ENCODE results near the gene TUBGCP6. TPM values are rescaled to one million over a fixed set of nuclear protein-coding genes. Genes with fewer than 3 reads are reported as not detected.

Gene TUBGCP6
- total RNA-seq, 4 donors from 2014 or later: 19.1 to 52.2 (median 40.7) TPM

DNA sequence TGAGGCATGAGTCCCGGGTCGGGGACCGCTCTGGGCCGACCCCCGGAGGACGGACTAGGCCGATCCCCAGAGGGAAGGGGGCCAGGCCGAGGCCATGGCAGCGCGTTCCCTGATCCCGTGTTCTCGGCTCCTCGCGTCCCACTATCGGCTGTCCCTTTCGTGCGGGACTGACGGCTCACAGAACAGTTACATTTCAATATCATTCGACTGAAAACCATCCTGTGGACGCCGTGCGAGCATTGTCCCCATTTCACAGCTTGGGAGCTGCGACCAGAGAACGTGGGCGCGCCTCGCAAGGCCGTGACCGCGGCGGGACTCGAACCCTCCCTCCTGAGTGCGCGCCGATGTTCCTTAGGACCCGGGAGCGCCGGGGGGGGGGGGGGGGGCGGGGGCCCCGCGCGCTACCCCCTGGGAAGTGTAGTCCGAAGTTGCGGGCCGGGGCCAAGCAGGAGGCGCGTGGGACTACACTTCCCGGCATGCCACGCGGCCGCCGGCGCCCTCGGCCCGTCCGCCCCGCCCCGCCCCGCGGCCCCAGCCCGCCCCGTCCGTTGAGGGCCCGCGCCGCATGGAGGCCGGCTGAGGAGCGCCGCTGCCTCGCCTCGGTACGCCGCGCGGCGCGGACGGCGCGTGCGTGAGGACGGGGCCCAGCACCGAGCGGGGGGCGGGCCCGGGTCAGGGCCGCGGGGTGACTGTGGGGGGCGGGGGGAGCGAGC lies 59.3 kb downstream of the TUBGCP6 start, which contains the start of gene TRABD:
Gene TRABD (plus strand): TSS at position 539 of the 713 bp plus-strand sequence. CDS start 7,148 bp downstream, outside the sequence.
- Histone ChIP-seq H3K27me3 (no peaks in the 10 kb centered on the region), H3K4me1 (peaks cover 0 to 29% of the 10 kb centered on the region in 2 donors), H3K27ac (peak within 1 kb of the TSS; percentile 47 to 78), H3K4me3 (peak within 1 kb of the TSS; percentile 54 to 85), H3K9me3 (no peaks in the 10 kb centered on the region), H3K36me3 (no peaks in the 10 kb centered on the region)
- DNase-seq: peak; percentile 84 to 88
- intact Hi-C loops (cut with DNase I; ENCODE audit: low total_unique reads): no loop called here
- TF ChIP-seq, protein P1, sequence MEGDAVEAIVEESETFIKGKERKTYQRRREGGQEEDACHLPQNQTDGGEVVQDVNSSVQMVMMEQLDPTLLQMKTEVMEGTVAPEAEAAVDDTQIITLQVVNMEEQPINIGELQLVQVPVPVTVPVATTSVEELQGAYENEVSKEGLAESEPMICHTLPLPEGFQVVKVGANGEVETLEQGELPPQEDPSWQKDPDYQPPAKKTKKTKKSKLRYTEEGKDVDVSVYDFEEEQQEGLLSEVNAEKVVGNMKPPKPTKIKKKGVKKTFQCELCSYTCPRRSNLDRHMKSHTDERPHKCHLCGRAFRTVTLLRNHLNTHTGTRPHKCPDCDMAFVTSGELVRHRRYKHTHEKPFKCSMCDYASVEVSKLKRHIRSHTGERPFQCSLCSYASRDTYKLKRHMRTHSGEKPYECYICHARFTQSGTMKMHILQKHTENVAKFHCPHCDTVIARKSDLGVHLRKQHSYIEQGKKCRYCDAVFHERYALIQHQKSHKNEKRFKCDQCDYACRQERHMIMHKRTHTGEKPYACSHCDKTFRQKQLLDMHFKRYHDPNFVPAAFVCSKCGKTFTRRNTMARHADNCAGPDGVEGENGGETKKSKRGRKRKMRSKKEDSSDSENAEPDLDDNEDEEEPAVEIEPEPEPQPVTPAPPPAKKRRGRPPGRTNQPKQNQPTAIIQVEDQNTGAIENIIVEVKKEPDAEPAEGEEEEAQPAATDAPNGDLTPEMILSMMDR (IDR thresholded peaks at IDR 0.05): no peak
- TF ChIP-seq POLR2A (IDR thresholded peaks at IDR 0.05): no peak

DNA sequence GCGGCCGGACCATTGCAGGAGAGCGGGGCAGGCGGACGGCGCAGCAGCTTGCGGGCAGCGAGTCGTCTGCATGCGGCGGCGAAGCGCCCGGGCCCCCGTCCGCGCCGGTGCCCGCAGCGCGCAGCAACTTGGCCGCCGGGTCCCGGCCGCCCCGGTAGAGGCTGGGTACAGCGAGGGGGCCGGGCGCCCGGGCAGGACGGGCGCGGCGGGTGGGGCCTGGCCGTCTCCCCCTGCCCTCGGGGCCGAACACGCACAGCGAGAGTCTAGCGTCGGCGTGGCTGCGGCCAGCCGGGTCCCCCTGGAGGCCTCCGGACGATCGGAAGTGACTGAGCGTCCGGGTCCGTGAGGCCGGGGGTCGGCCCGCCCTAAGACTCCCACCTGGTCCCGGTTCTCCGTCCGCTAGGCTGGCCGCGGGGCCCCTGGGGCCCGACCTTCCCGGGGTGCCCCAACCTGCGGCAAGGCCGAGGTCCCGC lies 59.9 kb downstream of the TUBGCP6 start:
- Histone ChIP-seq H3K27ac (peak overlapping the region in 1 of 2 donors; percentile 41), H3K36me3 (no peaks in the 10 kb centered on the region), H3K4me3 (peak overlapping the region; percentile 44 to 54), H3K4me1 (peaks cover 0 to 25% of the 10 kb centered on the region in 2 donors), H3K9me3 (no peaks in the 10 kb centered on the region), H3K27me3 (no peaks in the 10 kb centered on the region)
- TF ChIP-seq POLR2A (IDR thresholded peaks at IDR 0.05): no peak
- TF ChIP-seq, protein P1 (IDR thresholded peaks at IDR 0.05): no peak
- intact Hi-C loops (cut with DNase I; ENCODE audit: low total_unique reads): no loop called here
- no peak for DNase-seq

DNA sequence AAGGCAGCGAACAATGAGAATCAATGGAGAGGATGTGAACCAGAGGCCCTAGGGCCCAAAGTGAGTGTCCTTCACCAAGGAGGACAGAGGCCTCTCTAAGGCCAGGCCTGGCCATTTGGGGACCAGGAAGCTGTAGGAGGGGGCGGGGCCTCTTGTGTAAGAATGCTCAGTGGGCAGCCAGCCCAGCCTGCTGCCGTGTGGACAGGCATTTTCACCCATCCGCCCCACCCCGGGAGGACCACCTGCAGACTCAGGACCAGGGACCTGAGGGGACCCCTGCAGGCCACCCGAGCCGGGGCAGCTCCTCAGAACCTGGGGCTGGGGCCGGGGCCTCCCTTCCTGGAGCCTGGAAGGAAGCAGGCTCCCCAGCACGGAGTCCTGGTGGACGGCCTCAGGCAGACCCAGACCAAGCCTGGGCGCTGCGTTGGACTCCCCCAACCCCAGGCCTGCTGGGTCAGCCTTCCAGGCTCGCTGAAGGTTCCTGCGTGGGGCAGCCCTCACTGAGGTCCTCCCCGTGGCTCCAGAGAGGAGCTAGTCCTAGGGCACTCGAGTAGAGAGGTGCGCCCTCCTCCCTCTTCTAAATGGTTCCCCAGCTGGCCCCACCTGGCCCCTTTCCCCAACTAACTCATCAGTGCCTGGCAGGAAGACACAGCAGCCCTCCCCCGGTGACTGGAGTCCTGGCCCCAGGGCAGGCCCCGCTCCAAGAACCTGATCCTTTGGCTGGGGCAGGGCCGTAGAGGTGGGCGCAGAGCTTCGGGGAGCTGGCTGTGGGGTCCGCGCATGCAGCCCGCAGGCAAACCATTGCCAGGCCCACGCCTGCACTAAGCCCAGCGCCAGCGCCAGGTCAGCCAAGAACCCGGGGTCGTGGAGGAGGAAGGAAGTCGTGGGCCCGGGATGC lies 60.6 kb downstream of the TUBGCP6 start:
- no peaks in the 10 kb centered on the region for H3K36me3 ChIP-seq
- peak overlapping the region; percentile 44 to 54 for H3K4me3 ChIP-seq
- H3K27ac ChIP-seq: peak overlapping the region; percentile 13 to 31
- TF ChIP-seq POLR2A (IDR thresholded peaks at IDR 0.05): no peak
- TF ChIP-seq, protein P1 (IDR thresholded peaks at IDR 0.05): no peak
- DNase-seq: peak; percentile 72 to 77
- H3K27me3 ChIP-seq: no peaks in the 10 kb centered on the region
- peaks cover 0 to 18% of the 10 kb centered on the region in 2 donors for H3K4me1 ChIP-seq
- no peaks in the 10 kb centered on the region for H3K9me3 ChIP-seq
- intact Hi-C loops (cut with DNase I; ENCODE audit: low total_unique reads): no loop called here

DNA sequence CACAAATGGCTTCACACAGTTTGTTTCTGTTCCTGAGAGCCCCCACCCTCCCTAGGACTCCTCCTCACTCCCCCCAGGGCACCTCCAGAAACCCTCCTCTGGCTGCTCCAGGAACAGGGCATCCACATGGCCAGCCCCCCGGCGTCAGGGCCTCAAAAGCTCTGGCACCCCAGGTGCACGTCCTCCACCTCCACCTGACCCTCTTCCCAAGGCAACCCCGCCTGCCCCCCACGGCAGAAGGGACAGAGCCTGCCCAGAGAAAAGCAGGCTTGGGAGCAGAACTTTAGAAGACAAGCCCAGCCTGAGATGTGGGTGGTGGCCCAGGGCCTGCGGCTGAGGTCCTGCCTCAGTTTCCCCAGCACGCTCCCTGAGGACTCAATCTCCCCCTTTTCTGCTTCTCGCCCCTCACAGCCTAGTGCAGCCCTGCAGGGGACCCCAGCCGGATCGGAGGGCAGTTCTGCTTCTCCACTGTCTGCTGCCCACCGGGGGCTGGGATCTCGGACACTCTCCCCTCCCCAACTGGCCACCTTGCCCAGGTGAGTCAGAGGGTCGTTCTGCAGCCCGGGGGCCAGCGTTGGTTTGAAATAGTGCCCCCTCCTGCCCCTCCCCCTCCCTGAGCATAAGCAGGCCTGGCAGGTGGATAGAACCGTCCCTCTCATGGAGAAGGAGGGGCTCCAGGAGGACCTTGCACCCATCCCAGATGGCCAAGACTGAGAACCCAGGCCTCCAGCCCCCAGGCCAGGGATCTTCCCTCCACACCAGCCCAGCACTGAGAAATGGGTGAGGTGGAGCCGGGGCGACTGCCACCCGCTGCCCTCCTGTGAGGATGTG lies 61.5 kb downstream of the TUBGCP6 start:
- no peak overlapping the region for H3K27ac ChIP-seq

More for the DNA sequence above, 61.5 kb downstream of the TUBGCP6 start:
- TF ChIP-seq, protein P1 (IDR thresholded peaks at IDR 0.05): no peak
- TF ChIP-seq POLR2A (IDR thresholded peaks at IDR 0.05): no peak
- H3K27me3 ChIP-seq: no peaks in the 10 kb centered on the region
- H3K4me3 ChIP-seq: no peak overlapping the region
- no peak for DNase-seq
- H3K4me1 ChIP-seq: peaks cover 0 to 15% of the 10 kb centered on the region in 2 donors
- intact Hi-C loops (cut with DNase I; ENCODE audit: low total_unique reads): no loop called here
- H3K9me3 ChIP-seq: no peaks in the 10 kb centered on the region
- no peaks in the 10 kb centered on the region for H3K36me3 ChIP-seq
